Spleen (tissue), 11 donors: ENCODE results near the gene FETUB. TPM values are rescaled to one million over a fixed set of nuclear protein-coding genes. Genes with fewer than 3 reads are reported as not detected.

ENCODE experiments used
- DNase-seq: peaks from one replicate; pipeline ENCODE4 v3.0.0-alpha.2; 2020
- H3K27ac ChIP-seq, 8 donors: fragments of 200-600 bp; sonication (generic) in 7 of 8; 1 replicate in 4 of 8; 2 replicates in 4 of 8; pipeline versions ENCODE4 v1.5.0 to v1.8.0; 2016 to 2021; ENCODE audit warnings: inconsistent platforms in 4 of 8, mild to moderate bottlenecking in 4 of 8, moderate library complexity in 1 of 8
- H3K27me3 ChIP-seq, 7 donors: fragments of 200-600 bp; sonication (generic) in 6 of 7; replicated peaks in 1 of 7; 1 replicate in 4 of 7; 2 replicates in 3 of 7; pipeline versions ENCODE4 v1.5.0 to v1.8.0; 2016 to 2021; ENCODE audit warnings: inconsistent platforms in 3 of 7, mild to moderate bottlenecking in 1 of 7
- H3K36me3 ChIP-seq, 6 donors: fragments of 200-600 bp; sonication (generic) in 5 of 6; 1 replicate in 4 of 6; 2 replicates in 2 of 6; pipeline versions ENCODE4 v1.5.0 to v1.8.0; 2016 to 2021; ENCODE audit warnings: inconsistent platforms in 2 of 6
- H3K4me1 ChIP-seq, 6 donors: fragments of 200-600 bp; sonication (generic) in 5 of 6; 1 replicate in 3 of 6; 2 replicates in 3 of 6; pipeline versions ENCODE4 v1.5.0 to v1.8.0; 2016 to 2021; ENCODE audit warnings: inconsistent platforms in 3 of 6
- H3K4me3 ChIP-seq, 8 donors: fragments of 200-600 bp; sonication (generic) in 7 of 8; 1 replicate in 4 of 8; 2 replicates in 4 of 8; pipeline versions ENCODE4 v1.5.0 to v1.8.0; 2016 to 2021; ENCODE audit warnings: inconsistent platforms in 4 of 8, mild to moderate bottlenecking in 4 of 8, moderate library complexity in 2 of 8
- H3K9me3 ChIP-seq, 8 donors: fragments of 200-600 bp; sonication (generic) in 7 of 8; 1 replicate in 4 of 8; 2 replicates in 4 of 8; pipeline versions ENCODE4 v1.5.0 to v1.8.0; 2016 to 2021; ENCODE audit warnings: inconsistent platforms in 4 of 8
- CTCF ChIP-seq, 11 experiments: fragments of 200-600 bp in 7 of 11; fragments of 450-650 bp in 4 of 11; sonication (generic) in 4 of 11; IDR thresholded peaks in 8 of 11; conservative IDR thresholded peaks in 3 of 11; 1 replicate in 7 of 11; 2 replicates in 4 of 11; pipeline versions ENCODE4 v1.4.0 to v1.8.0; 2016 to 2021; ENCODE audit warnings: antibody characterized with exemption in 11 of 11, inconsistent platforms in 4 of 11, mild to moderate bottlenecking in 1 of 11
- POLR2A ChIP-seq, 3 donors: fragments of 450-650 bp; IDR thresholded peaks; one replicate each; pipeline ENCODE4 v1.5.1; 2017; ENCODE audit warnings: antibody characterized with exemption in 3 of 3, mild to moderate bottlenecking in 1 of 3
- POLR2AphosphoS5 ChIP-seq, 3 donors: sonication (generic); formaldehyde crosslinking; IDR thresholded peaks; one replicate each; pipeline ENCODE4 v1.5.1; 2017; ENCODE audit warnings: antibody characterized with exemption in 3 of 3
- WGBS, 5 donors: extraction: QIAGEN DNeasy Blood & Tissue Kit in 3 of 5; methylation state at CpG; one replicate each; pipeline versions ENCODE4 v1.1.5 to v1.1.7; 2013 to 2018; 5-methylcytosine and 5-hydroxymethylcytosine counted together
- intact Hi-C: fragments of 100-400 bp; cut with DNase I; formaldehyde crosslinking; loops from one replicate; pipeline ENCODE4 v1.15.0; 2023; ENCODE audit warnings: low total_unique reads
- polyA plus RNA-seq, 3 donors: library from polyadenylated mRNA; stranded (reverse); fragments of 200-250 nt; gene quantifications; one replicate each; pipeline ENCODE4 v1.2.1, GENCODE V29; 2013
- total RNA-seq, 7 donors: library from RNA; depleted of rRNA in 3 of 7; stranded (reverse); fragments of >200 nt in 3 of 7; fragmentation: NEBNext Ultra II Directional in 4 of 7; extraction: Animal tissue kit (Norgen Biotek cat#: 25700) in 4 of 7; gene quantifications; one replicate each; pipeline versions ENCODE4 v1.1.0 to v1.2.1, GENCODE V29; 2016 to 2021
- donor health status: healthy with polysubstance abuse.
- donor health status: DM: no; HTN: no; CAD: no; lungs with moderate emphysema.
- donor health status: DM: no; HTN: no; CAD: no.
- donor health status: Bipolar disorder and iron deficiency.
- donor health status: healthy.
- donor health status: DM: no; HTN: no; CAD: no.
- donor health status: DM: yes; HTN: yes; CAD: no.

The FETUB gene
- total and polyA plus RNA-seq, 10 donors = not detected

GRCh38 chr3:186653080-186653707 lies 13.0 kb downstream of the FETUB start:
- peak in 1 of 11 experiments; percentile 27 for TF ChIP-seq CTCF (IDR thresholded peaks at IDR 0.05 in 8 of 11, conservative IDR thresholded peaks at IDR 0.05 in 3 of 11)
- TF ChIP-seq POLR2AphosphoS5 (IDR thresholded peaks at IDR 0.05) = no peak
- TF ChIP-seq POLR2A (IDR thresholded peaks at IDR 0.05) = no peak
- peak; percentile 80 for DNase-seq
- Histone ChIP-seq H3K4me3 (no peak overlapping the region), H3K36me3 (no peaks in the 10 kb centered on the region), H3K9me3 (no peaks in the 10 kb centered on the region), H3K4me1 (peaks cover 0 to 22% (median 6%) of the 10 kb centered on the region in 6 donors), H3K27me3 (peaks cover 0 to 8% (median 0%) of the 10 kb centered on the region in 7 donors), H3K27ac (peak overlapping the region in 6 of 8 donors; percentile 26 to 77 (median 62))
- intact Hi-C loops = no loop called here
- WGBS, 5 donors = 59 to 68% (median 61%) methylated on average over 7 of the region's 7 CpGs

- whole genome bisulfite sequencing, 5 donors = 49 to 65% (median 56%) methylated on average over 6 of the region's 6 CpGs
- Histone ChIP-seq H3K4me1 (peaks cover 0 to 22% (median 6%) of the 10 kb centered on the region in 6 donors), H3K4me3 (no peak overlapping the region), H3K27me3 (peaks cover 0 to 8% (median 0%) of the 10 kb centered on the region in 7 donors), H3K27ac (peak overlapping the region in 5 of 8 donors; percentile 26 to 77 (median 66)), H3K36me3 (no peaks in the 10 kb centered on the region), H3K9me3 (no peaks in the 10 kb centered on the region)
- DNase-seq = no peak
- no peak for TF ChIP-seq POLR2AphosphoS5 (IDR thresholded peaks at IDR 0.05)
- no peak for TF ChIP-seq POLR2A (IDR thresholded peaks at IDR 0.05)
- TF ChIP-seq CTCF (IDR thresholded peaks at IDR 0.05 in 8 of 11, conservative IDR thresholded peaks at IDR 0.05 in 3 of 11) = no peak
- intact Hi-C loops = no loop called here
Observed at GRCh38 chr3:186653984-186654383, 13.8 kb downstream of the FETUB start.

GRCh38 chr3:186663361-186664118 lies 23.3 kb downstream of the FETUB start:
- Histone ChIP-seq H3K4me3 (no peak overlapping the region), H3K27me3 (peaks cover 0 to 11% (median 0%) of the 10 kb centered on the region in 7 donors), H3K4me1 (no peaks in the 10 kb centered on the region), H3K9me3 (no peaks in the 10 kb centered on the region), H3K27ac (no peak overlapping the region), H3K36me3 (no peaks in the 10 kb centered on the region)
- TF ChIP-seq POLR2AphosphoS5 (IDR thresholded peaks at IDR 0.05) (no peak), POLR2A (IDR thresholded peaks at IDR 0.05) (no peak), CTCF (IDR thresholded peaks at IDR 0.05 in 8 of 11, conservative IDR thresholded peaks at IDR 0.05 in 3 of 11) (no peak)
- no peak for DNase-seq
- intact Hi-C loops = no loop called here
- 37 to 64% (median 47%) methylated on average over 7 of the region's 7 CpGs for WGBS, 5 donors

- intact Hi-C loops = no loop called here
- TF ChIP-seq CTCF (IDR thresholded peaks at IDR 0.05 in 8 of 11, conservative IDR thresholded peaks at IDR 0.05 in 3 of 11) = no peak
- TF ChIP-seq POLR2AphosphoS5 (IDR thresholded peaks at IDR 0.05) = no peak
- TF ChIP-seq POLR2A (IDR thresholded peaks at IDR 0.05) = no peak
- no peak overlapping the region for H3K4me3 ChIP-seq
- DNase-seq = no peak
- H3K27ac ChIP-seq = no peak overlapping the region
- H3K9me3 ChIP-seq = no peaks in the 10 kb centered on the region
- H3K27me3 ChIP-seq = peaks cover 0 to 11% (median 0%) of the 10 kb centered on the region in 7 donors
- no peaks in the 10 kb centered on the region for H3K4me1 ChIP-seq
- H3K36me3 ChIP-seq = no peaks in the 10 kb centered on the region
Observed at GRCh38 chr3:186664119-186664495, 23.9 kb downstream of the FETUB start.
